Measurements from ENCODE around the gene NETO1. TPM values are rescaled to one million over a fixed set of nuclear protein-coding genes. Genes with fewer than 3 reads are reported as not detected.

The NETO1 gene
- total RNA-seq, 4 donors from 2014 or later, result 1.0 TPM; not detected in 3

- DNase-seq, result no peak
- Histone ChIP-seq H3K4me1 (peaks cover 0 to 5% of the 10 kb centered on the region in 2 donors), H3K36me3 (no peaks in the 10 kb centered on the region), H3K27ac (no peak overlapping the region), H3K27me3 (peaks cover 0 to 15% of the 10 kb centered on the region in 2 donors), H3K9me3 (no peaks in the 10 kb centered on the region), H3K4me3 (no peak overlapping the region)
- intact Hi-C loops (cut with DNase I; ENCODE audit: low total_unique reads), result no loop called here
- TF ChIP-seq, protein P1, sequence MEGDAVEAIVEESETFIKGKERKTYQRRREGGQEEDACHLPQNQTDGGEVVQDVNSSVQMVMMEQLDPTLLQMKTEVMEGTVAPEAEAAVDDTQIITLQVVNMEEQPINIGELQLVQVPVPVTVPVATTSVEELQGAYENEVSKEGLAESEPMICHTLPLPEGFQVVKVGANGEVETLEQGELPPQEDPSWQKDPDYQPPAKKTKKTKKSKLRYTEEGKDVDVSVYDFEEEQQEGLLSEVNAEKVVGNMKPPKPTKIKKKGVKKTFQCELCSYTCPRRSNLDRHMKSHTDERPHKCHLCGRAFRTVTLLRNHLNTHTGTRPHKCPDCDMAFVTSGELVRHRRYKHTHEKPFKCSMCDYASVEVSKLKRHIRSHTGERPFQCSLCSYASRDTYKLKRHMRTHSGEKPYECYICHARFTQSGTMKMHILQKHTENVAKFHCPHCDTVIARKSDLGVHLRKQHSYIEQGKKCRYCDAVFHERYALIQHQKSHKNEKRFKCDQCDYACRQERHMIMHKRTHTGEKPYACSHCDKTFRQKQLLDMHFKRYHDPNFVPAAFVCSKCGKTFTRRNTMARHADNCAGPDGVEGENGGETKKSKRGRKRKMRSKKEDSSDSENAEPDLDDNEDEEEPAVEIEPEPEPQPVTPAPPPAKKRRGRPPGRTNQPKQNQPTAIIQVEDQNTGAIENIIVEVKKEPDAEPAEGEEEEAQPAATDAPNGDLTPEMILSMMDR (IDR thresholded peaks at IDR 0.05), result no peak
- TF ChIP-seq POLR2A (IDR thresholded peaks at IDR 0.05), result no peak
These were observed 1.3 kb downstream of the NETO1 start for GRCh38 chr18:72866442-72866900.

GRCh38 chr18:72863754-72864153 lies 4.0 kb downstream of the NETO1 start:
- Histone ChIP-seq H3K4me3 (no peak overlapping the region), H3K4me1 (peaks cover 0 to 5% of the 10 kb centered on the region in 2 donors), H3K27ac (no peak overlapping the region), H3K27me3 (peaks cover 0 to 15% of the 10 kb centered on the region in 2 donors), H3K9me3 (no peaks in the 10 kb centered on the region), H3K36me3 (no peaks in the 10 kb centered on the region)
- intact Hi-C loops (cut with DNase I; ENCODE audit: low total_unique reads), result no loop called here
- no peak for TF ChIP-seq POLR2A (IDR thresholded peaks at IDR 0.05)
- TF ChIP-seq, protein P1 (IDR thresholded peaks at IDR 0.05), result no peak
- DNase-seq, result no peak

- Histone ChIP-seq H3K9me3 (no peaks in the 10 kb centered on the region), H3K36me3 (no peaks in the 10 kb centered on the region), H3K27me3 (no peaks in the 10 kb centered on the region), H3K4me1 (no peaks in the 10 kb centered on the region), H3K27ac (no peak overlapping the region), H3K4me3 (no peak overlapping the region)
- no peak for DNase-seq
- intact Hi-C loops (cut with DNase I; ENCODE audit: low total_unique reads), result no loop called here
- TF ChIP-seq, protein P1 (IDR thresholded peaks at IDR 0.05), result no peak
- TF ChIP-seq POLR2A (IDR thresholded peaks at IDR 0.05), result no peak
These were observed 8.7 kb downstream of the NETO1 start for GRCh38 chr18:72859088-72859487.

DNA sequence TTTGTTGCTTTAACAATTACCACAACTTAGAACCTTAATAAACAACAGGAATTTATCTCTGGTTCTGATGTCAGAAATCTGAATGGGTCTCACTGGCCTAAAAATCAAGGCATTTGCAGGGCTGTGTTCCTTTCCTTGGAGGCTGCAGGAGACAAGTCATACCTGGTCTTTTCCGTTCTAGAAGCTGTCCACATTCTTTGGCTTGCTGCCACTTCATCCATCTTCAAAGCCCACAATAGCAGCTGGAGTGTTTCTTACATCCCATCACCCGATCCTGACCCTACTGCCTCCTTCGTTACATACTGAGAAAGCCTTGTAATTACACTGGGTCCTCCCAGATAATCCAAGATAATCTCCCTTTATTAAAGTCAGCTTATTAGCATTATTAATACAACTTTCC lies 18.1 kb downstream of the NETO1 start:
- H3K4me3 ChIP-seq, result no peak overlapping the region
- intact Hi-C loops (cut with DNase I; ENCODE audit: low total_unique reads), result no loop called here
- no peaks in the 10 kb centered on the region for H3K27me3 ChIP-seq
- DNase-seq, result no peak
- no peaks in the 10 kb centered on the region for H3K4me1 ChIP-seq
- no peaks in the 10 kb centered on the region for H3K9me3 ChIP-seq
- TF ChIP-seq, protein P1 (IDR thresholded peaks at IDR 0.05), result no peak
- no peak for TF ChIP-seq POLR2A (IDR thresholded peaks at IDR 0.05)
- H3K36me3 ChIP-seq, result no peaks in the 10 kb centered on the region
- H3K27ac ChIP-seq, result no peak overlapping the region

- DNase-seq, result no peak
- Histone ChIP-seq H3K27me3 (no peaks in the 10 kb centered on the region), H3K9me3 (no peaks in the 10 kb centered on the region), H3K4me3 (no peak overlapping the region), H3K27ac (no peak overlapping the region), H3K4me1 (no peaks in the 10 kb centered on the region), H3K36me3 (no peaks in the 10 kb centered on the region)
- intact Hi-C loops (cut with DNase I; ENCODE audit: low total_unique reads), result no loop called here
- TF ChIP-seq POLR2A (IDR thresholded peaks at IDR 0.05), result no peak
- TF ChIP-seq, protein P1 (IDR thresholded peaks at IDR 0.05), result no peak
These were observed 19.1 kb downstream of the NETO1 start for GRCh38 chr18:72848503-72849237.

All from uterus (tissue), 4 donors.